Measurements from ENCODE around the gene HMCN1.

Gene HMCN1

DNA sequence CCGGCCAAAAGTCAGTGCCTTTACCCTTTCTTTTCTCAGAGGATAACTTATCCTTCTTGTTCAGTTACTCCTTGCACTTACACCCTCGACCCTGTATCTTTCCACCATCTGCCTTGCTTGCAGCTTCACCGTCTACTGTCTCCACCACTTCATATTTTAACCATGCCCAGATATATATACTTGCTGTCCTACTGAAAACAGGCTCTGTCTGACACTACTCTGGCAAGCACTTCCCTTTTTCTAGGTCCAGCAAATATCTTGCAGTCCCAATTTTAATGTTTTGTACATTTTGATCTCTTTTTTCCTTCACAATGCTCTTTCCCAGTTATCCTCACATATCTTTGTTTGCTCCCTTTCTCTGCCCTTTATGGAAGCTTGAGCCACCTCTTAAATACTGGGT, 332.2 kb downstream of the HMCN1 start:
- H3K27ac ChIP-seq = no peak overlapping the region
- TF ChIP-seq, protein P1, sequence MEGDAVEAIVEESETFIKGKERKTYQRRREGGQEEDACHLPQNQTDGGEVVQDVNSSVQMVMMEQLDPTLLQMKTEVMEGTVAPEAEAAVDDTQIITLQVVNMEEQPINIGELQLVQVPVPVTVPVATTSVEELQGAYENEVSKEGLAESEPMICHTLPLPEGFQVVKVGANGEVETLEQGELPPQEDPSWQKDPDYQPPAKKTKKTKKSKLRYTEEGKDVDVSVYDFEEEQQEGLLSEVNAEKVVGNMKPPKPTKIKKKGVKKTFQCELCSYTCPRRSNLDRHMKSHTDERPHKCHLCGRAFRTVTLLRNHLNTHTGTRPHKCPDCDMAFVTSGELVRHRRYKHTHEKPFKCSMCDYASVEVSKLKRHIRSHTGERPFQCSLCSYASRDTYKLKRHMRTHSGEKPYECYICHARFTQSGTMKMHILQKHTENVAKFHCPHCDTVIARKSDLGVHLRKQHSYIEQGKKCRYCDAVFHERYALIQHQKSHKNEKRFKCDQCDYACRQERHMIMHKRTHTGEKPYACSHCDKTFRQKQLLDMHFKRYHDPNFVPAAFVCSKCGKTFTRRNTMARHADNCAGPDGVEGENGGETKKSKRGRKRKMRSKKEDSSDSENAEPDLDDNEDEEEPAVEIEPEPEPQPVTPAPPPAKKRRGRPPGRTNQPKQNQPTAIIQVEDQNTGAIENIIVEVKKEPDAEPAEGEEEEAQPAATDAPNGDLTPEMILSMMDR (conservative IDR thresholded peaks at IDR 0.05) = no peak
- no peak for TF ChIP-seq ZFX (IDR thresholded peaks at IDR 0.05)

DNA sequence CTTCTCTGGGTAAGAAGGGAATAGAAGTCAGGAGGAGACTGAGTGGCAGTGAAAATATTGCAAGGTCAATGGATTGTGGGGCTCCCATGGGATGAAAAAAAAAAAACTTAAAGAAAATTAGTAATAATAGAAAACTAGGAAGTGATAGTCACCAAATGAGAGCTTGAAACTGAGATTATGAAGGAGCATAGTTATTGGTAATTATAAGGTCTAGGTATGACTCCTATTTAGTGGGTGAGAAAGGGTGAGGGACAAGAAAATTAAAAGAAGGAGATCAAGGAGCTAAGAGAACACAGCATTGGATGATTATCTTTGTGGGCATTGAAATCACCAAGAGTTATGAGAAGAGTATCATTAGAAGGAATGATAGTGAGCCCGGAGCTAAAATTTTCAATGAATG, 339.5 kb downstream of the HMCN1 start:
- TF ChIP-seq ZFX (IDR thresholded peaks at IDR 0.05) = no peak
- TF ChIP-seq, protein P1 (conservative IDR thresholded peaks at IDR 0.05) = no peak
- H3K27ac ChIP-seq = no peak overlapping the region

DNA sequence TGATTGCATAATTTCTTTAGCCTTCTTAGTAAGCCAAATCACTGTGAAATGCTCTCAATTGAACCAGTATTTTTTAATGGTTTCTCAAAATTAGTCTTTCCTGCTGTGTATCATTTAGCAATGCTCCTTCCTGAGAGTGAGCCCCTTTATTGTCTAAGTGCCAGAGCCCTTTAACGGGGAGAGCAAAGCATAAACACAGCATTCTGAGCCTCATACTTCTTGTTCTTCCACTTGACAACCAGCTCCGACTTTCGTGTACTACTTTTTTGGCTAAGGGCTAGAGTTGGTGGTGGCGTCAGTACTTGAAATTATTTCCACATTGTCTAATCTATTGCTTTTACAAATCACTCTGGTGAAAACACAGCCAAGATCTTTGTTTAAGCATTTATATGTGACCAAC, 341.8 kb downstream of the HMCN1 start:
- no peak overlapping the region for H3K27ac ChIP-seq
- TF ChIP-seq ZFX (IDR thresholded peaks at IDR 0.05) = no peak
- TF ChIP-seq, protein P1 (conservative IDR thresholded peaks at IDR 0.05) = no peak

DNA sequence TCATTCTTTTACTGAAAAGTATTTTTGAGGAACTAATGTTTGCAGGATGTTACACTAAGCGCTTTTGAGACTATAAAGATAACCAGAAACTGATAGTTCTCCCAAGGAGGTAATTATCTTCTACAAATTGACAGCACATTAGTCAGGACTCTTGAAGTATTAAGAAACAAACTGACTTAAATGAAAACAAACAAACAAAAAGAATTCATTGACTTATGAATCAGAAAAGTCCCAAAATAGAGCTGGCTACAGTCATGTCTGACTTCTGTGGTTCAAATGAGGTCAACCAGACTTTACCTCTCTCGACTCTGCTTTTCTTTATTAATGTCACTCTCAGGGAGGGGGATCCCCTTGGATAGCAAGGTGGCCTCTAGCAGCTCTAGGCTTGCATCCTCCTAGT, 344.1 kb downstream of the HMCN1 start:
- no peak overlapping the region for H3K27ac ChIP-seq
- no peak for TF ChIP-seq ZFX (IDR thresholded peaks at IDR 0.05)
- TF ChIP-seq, protein P1 (conservative IDR thresholded peaks at IDR 0.05) = no peak

DNA sequence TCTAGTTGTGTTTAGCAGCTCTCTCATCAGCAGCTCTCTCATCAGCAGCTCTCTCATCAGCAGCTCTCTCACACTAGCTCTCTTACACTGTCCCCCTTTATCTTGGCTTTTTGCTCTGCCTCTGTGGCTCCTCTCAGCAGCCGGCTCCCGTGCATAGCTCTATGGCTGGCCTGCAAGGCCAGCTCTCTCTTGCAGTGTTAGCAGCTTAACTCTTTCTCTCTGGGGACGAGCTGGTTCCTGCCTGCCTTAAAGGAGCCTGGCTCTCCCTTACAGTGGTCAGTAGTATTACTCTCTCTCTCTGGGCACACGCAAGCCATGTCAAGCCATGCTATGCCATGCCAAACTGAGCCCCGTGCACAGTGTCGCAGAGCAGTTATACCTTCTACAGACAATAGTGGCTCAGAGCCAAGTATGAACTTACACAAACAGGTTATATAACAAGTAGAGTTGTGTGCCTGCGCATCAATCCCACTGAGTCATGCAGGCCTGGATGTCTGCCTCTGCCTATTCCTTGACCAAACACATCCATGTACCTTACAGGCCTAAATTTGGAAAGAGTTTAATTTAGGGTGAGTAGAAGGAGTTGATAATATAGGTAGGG, 345.0 kb downstream of the HMCN1 start:
- H3K27ac ChIP-seq = no peak overlapping the region
- TF ChIP-seq, protein P1 (conservative IDR thresholded peaks at IDR 0.05) = no peak
- TF ChIP-seq ZFX (IDR thresholded peaks at IDR 0.05) = no peak

DNA sequence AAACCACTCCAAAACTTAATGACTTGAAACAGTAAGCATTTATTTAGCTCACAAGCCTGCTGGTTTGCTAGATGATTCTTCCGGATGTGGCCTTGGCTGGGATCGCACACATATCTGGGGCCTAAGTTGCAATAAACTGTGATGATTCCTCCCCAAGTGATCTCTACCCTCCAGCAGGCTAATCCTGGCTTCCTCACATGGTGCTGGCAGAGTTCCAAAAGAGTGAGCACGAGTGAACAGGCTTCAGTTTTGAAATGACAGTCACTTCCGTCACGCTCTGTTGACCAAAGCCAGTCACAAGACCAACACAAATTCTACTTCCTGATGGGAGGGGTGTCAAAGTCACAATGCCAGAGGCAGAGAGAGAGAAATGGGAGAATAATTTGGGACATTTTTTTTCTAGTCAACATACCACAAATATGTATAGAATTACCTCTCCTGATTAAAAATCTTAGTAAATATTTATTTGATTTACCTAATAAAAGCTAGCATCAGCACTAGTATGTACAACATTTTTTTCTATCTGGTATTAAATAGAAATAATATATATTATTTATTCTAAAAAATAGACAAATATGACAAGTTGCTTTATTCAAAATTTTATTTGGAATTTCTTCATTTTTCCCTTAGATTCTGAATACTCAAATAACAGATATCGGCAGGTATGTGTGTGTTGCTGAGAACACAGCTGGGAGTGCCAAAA, 348.2 kb downstream of the HMCN1 start:
- H3K27ac ChIP-seq = no peak overlapping the region; the same call in 1 of the 2 replicates
- TF ChIP-seq ZFX (IDR thresholded peaks at IDR 0.05) = no peak
- TF ChIP-seq, protein P1 (conservative IDR thresholded peaks at IDR 0.05) = no peak

DNA sequence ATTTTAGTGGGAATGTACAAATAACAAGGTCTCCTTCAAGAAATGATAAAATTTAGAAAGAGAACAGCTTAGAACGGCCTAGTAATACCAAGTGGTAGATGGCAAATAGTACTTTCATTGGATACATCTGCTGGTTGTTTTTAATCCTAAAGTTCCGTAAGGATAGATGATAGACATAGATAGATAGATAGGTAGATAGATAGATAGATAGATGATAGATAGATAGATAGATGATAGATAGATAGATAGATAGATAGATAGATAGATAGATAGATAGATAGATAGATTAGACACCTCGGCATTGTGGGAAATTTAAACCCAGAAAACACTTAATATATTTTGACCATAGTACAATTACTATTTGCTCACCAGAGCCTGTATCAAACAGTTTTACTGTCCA, 352.4 kb downstream of the HMCN1 start:
- no peak overlapping the region for H3K27ac ChIP-seq
- TF ChIP-seq, protein P1 (conservative IDR thresholded peaks at IDR 0.05) = no peak
- TF ChIP-seq ZFX (IDR thresholded peaks at IDR 0.05) = no peak

All from C4-2B (cell line).